Loucy (cell line): Measurements from ENCODE around the gene ARHGAP1.

Experiments used
- CTCF ChIP-seq: fragments of 200-600 bp; sonication (generic); conservative IDR thresholded peaks from 2 replicates; pipeline ENCODE4 v1.5.1; 2014; ENCODE audit warnings: mild to moderate bottlenecking, antibody characterized with exemption, low read length
- EZH2phosphoT487 ChIP-seq: fragments of 200-600 bp; IDR thresholded peaks from 2 replicates; pipeline ENCODE4 v1.6.1; 2018; ENCODE audit warnings: antibody characterized with exemption, mild to moderate bottlenecking, moderate library complexity, borderline replicate concordance

DNA sequence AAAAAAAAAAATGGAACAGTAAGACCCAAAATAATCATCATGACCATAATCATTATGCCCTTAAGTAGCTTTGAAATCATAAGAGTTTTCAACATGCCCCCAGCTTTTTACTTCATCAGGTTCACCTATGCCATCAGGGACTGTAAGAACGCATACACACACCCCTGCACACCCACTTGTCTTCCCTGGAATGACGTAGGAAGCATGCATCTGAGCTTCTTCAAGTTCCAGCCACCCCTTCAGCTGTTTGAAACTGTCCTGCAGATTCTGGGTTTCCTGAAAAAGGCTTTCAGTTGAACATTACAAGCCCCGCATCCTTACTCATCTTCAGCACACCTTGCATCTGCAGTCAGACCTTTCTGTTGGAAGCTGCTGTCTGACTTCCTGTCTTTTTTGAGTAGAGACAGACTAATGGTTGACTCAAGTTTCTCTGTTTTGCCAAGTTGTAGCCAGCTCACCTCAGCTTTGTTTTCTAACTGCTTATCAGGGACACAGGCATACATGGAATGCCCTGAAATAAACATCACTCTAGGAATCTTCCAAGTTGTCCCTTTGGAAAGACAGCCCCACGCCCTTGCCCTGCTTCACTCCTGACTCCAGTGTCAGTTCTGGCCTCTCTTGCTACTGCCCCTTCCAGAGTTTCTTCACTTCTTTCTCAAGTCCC lies 37.0 kb downstream of the ARHGAP1 start:
- no peak for TF ChIP-seq EZH2phosphoT487
- no peak for TF ChIP-seq CTCF
